Mesodermal cell (in vitro differentiated cells): Measurements from ENCODE around the gene ANKRD61.
"Not testable (repeated sequence)": the region's sequence is repeated elsewhere in the genome, so short reads cannot be mapped to it uniquely, and the experiment has no call there.

Experiments used
- H3K27ac ChIP-seq: 2 replicates; pipeline ENCODE4 v1.7.0; 2013; ENCODE audit warnings: mild to moderate bottlenecking, low read depth, low read length, moderate library complexity; ENCODE audit not compliant: severe bottlenecking
- H3K36me3 ChIP-seq: 2 replicates; pipeline ENCODE4 v1.7.1; 2013; ENCODE audit warnings: mild to moderate bottlenecking, low read length, moderate library complexity; ENCODE audit not compliant: control insufficient read depth, insufficient read depth
- H3K4me1 ChIP-seq: one replicate; pipeline ENCODE4 v1.7.1; 2013; ENCODE audit warnings: mild to moderate bottlenecking, low read length; ENCODE audit not compliant: insufficient read depth, control insufficient read depth, poor library complexity, severe bottlenecking
- H3K4me3 ChIP-seq: 2 replicates; pipeline ENCODE4 v1.7.0; 2013; ENCODE audit warnings: low read length, control low read depth, mild to moderate bottlenecking; ENCODE audit not compliant: insufficient read depth, poor library complexity, severe bottlenecking; ENCODE audit errors: extremely low read depth
- H3K9me3 ChIP-seq: 2 replicates; pipeline ENCODE4 v1.7.1; 2013; ENCODE audit warnings: mild to moderate bottlenecking, low read length, moderate library complexity; ENCODE audit not compliant: control insufficient read depth
- WGBS, 2 experiments: methylation state at CpG; one replicate each; pipeline ENCODE4 v1.1.5; 2013; ENCODE audit warnings: missing lambda C conversion rate in 2 of 2; ENCODE audit not compliant: insufficient coverage in 2 of 2; 5-methylcytosine and 5-hydroxymethylcytosine counted together

ANKRD61 gene

GRCh38 chr7:6078548-6078947 lies 47.4 kb downstream of the ANKRD61 start:
- H3K36me3 ChIP-seq = no peaks in the 10 kb centered on the region
- peaks cover 6% of the 10 kb centered on the region for H3K4me1 ChIP-seq
- no peak overlapping the region for H3K27ac ChIP-seq
- 80 to 100% methylated on average over 1 of the region's 3 CpGs for WGBS, 2 experiments
- H3K4me3 ChIP-seq = no peak overlapping the region
- H3K9me3 ChIP-seq = no peaks in the 10 kb centered on the region

- not testable (repeated sequence) for H3K36me3 ChIP-seq, H3K4me1 ChIP-seq, H3K4me3 ChIP-seq, H3K27ac ChIP-seq, H3K9me3 ChIP-seq
- WGBS, 2 experiments = 85 to 90% methylated on average over 2 of the region's 6 CpGs
Observed at GRCh38 chr7:6083047-6083446, 51.9 kb downstream of the ANKRD61 start.
